GM18520 (cell line): ENCODE measurements around the gene SGSH.

Experiments
- ATAC-seq: cut with Tn5 transposase; IDR thresholded peaks from one replicate; pipeline ENCODE4 v1.9.1; 2021; ENCODE audit not compliant: unreplicated experiment

SGSH gene

DNA sequence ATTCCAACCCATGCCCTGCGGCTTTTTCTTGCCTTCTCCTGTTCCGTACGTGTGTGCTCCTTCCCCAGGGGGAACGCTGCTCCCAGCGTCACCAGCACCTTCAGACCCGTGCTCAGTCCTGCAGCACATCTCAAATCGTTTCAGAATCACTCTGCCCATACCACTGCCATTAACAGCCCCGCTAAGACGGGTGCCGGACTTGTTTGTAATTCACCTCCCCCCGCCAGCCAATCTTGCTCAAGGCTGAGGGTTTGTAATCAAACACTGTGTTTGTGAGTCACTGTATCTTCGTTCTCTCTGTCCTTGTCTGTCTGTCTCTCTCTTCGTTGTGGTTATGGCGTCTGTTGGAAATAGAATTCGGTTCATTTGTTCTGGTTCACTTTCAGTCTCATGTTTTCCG lies 33.0 kb downstream of the SGSH start:
- no peak for ATAC-seq

DNA sequence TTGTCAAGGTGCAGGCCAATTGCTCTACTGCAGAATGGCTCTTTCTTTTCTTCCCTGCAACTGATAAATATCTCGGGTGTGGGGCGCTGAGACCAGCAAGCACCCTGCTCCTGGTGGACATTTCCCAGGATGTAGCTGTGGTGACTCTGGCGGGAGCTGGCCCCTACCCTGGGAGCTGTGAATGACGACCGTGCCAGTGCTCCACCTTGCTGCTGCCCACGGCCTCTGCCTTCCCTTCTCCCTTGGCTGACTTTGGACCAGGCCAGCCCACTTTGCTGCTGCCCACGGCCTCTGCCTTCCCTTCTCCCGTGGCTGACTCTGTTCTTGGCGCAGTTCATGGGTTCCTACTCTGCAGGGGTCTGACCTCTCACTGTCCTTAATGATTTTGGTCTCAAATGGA lies 34.2 kb downstream of the SGSH start:
- no peak for ATAC-seq

DNA sequence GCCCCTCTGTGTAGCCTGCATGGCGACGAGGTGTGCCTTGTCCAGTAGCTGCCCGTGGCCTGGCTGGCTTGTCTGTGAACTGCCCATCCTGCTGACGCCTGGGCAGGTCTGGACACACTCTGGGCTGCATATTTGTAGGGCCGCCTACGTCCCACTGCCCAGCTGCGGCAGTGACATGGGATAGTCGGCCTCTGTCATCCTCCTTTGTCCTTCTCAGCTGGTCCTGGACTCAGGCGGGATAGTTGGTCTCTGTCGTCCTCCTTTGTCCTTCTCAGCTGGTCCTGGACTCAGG lies 35.8 kb downstream of the SGSH start:
- no peak for ATAC-seq

GRCh38 chr17:80183581-80184422 lies 36.3 kb downstream of the SGSH start:
- no peak for ATAC-seq

- no peak for ATAC-seq
These were observed 37.3 kb downstream of the SGSH start for GRCh38 chr17:80182845-80183223.

- ATAC-seq = no peak
These were observed 37.9 kb downstream of the SGSH start for GRCh38 chr17:80182118-80182844.

GRCh38 chr17:80181431-80181830 lies 38.7 kb downstream of the SGSH start:
- no peak for ATAC-seq

DNA sequence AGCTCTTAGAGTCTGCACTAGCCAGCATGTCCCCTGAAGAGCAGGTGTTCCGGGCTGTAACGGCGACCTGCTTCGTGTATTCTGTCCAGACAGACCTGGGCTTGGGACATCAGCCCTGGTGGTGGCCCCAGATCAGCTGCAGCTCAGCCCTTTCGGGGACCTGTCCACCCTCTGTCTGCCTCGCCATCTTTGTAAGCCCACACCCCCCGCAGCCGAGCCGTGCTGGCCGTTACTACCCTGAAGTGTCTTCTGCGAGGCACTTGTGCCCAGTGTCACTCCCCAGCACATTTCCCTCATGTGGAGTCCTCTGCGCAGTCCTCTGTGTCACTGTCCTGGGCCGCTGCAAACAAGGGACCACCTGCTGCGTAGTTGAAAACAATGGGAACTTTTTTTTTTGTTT lies 39.9 kb downstream of the SGSH start:
- ATAC-seq = no peak

GRCh38 chr17:80177986-80178595 lies 42.0 kb downstream of the SGSH start:
- ATAC-seq = no peak

GRCh38 chr17:80176757-80177156 lies 43.4 kb downstream of the SGSH start:
- no peak for ATAC-seq

DNA sequence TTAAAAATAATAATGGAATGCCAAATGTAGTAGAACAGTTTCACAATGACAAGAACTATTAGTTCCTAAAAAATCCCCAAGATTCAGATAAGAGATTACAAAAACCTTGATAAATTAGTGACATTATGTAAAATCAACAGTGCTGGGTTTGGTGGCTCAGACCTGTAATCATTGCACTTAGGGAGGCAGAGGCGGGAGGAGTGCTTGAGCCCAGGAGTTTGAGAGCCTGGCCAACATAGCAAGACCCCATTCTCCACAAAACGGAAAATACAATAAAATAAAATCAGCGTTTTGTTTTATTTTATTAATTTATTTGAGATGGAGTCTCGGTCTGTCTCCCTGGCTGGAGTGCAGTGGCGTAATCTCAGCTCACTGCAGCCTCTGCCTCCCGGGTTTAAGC lies 46.2 kb downstream of the SGSH start:
- no peak for ATAC-seq

GRCh38 chr17:80173126-80173525 lies 47.0 kb downstream of the SGSH start:
- ATAC-seq = no peak

- ATAC-seq = no peak
These were observed 48.5 kb downstream of the SGSH start for GRCh38 chr17:80171681-80172080.

GRCh38 chr17:80169784-80170500 lies 50.2 kb downstream of the SGSH start, which contains the start of gene CARD14:
Gene CARD14, plus strand, starts transcription at chr17:80170030. Its CDS starts 11,409 bp downstream, at chr17:80181439.
- ATAC-seq = no peak

DNA sequence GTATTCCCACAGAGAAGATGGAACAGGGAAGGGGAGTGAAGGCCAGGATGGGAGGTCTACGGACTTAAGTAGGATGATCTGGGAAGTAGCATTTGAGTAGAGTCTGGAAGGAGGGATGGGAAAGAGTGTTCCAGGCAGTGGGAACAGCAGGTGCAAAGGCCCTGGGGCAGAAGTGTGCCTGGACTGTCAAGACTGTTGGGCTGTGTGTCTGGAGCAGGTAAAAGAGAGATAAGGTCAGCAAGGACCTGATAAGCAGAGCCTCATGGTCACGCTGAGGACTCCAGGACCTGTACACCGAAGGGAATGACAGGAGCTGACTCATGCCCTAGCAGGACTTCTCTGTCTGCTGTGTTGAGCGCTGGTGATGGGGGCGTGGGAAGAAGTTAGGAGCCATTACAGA lies 51.0 kb downstream of the SGSH start:
- no peak for ATAC-seq

- no peak for ATAC-seq
These were observed 51.8 kb downstream of the SGSH start for GRCh38 chr17:80168371-80168770.

- ATAC-seq = no peak
These were observed 53.7 kb downstream of the SGSH start for GRCh38 chr17:80166446-80166845.

GRCh38 chr17:80164185-80164584 lies 55.9 kb downstream of the SGSH start:
- no peak for ATAC-seq

DNA sequence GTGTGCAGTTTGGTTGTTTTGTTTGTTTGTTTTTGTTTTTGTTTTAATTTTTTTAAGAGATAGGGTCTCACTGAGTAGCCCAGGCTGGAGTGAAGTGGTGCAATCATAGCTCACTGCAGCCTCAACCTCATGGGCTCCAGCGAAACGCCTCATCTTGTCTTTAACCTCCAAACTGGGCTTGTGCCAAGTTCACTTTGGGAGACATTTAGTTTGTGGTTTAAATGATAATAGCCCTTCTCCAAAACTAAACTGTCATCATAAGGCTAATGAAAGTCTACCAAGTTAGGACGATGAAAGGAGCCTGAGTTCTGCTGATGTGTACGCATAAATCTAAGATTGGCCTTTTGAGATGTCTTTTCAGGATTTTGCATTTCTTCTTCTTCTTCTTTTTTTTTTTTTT lies 56.8 kb downstream of the SGSH start:
- no peak for ATAC-seq

- no peak for ATAC-seq
These were observed 59.6 kb downstream of the SGSH start for GRCh38 chr17:80160536-80160935.
